ENCODE data around the gene GCC1. TPM values are rescaled to one million over a fixed set of nuclear protein-coding genes. Genes with fewer than 3 reads are reported as not detected.

The GCC1 gene
- total and polyA plus RNA-seq, 10 donors, result 3.1 to 24.8 (median 17.4) TPM

DNA sequence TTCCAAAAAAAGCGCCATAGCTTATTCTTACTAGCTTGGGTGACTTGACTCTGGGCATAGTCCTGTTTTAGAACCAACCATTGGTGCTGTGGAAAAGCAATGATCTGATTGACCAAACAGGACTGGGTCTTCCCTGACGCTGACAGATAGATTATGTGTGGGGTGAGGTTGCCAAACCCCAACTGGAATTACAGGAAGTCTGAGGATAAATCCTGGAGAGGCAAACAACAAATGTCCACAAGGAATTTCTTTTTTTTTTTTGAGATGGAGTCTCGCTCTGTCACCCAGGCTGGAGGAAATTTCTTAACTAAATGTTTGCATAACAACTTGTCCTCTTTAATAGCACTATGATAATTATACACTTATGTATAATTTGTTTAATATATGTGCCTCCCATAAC, 19.2 kb downstream of the GCC1 start:
- WGBS, 5 donors, result 78 to 91% (median 81%) methylated on average over 3 of the region's 3 CpGs
- no peaks in the 10 kb centered on the region for H3K4me1 ChIP-seq
- H3K27ac ChIP-seq, result no peak overlapping the region
- H3K36me3 ChIP-seq, result no peaks in the 10 kb centered on the region
- intact Hi-C loops (cut with DNase I; ENCODE audit: low total_unique reads), result no loop called here
- H3K27me3 ChIP-seq (replicated peaks in 1 of 7), result no peaks in the 10 kb centered on the region
- TF ChIP-seq POLR2AphosphoS5 (IDR thresholded peaks at IDR 0.05) (no peak), POLR2A (IDR thresholded peaks at IDR 0.05) (no peak)
- TF ChIP-seq, protein P1, sequence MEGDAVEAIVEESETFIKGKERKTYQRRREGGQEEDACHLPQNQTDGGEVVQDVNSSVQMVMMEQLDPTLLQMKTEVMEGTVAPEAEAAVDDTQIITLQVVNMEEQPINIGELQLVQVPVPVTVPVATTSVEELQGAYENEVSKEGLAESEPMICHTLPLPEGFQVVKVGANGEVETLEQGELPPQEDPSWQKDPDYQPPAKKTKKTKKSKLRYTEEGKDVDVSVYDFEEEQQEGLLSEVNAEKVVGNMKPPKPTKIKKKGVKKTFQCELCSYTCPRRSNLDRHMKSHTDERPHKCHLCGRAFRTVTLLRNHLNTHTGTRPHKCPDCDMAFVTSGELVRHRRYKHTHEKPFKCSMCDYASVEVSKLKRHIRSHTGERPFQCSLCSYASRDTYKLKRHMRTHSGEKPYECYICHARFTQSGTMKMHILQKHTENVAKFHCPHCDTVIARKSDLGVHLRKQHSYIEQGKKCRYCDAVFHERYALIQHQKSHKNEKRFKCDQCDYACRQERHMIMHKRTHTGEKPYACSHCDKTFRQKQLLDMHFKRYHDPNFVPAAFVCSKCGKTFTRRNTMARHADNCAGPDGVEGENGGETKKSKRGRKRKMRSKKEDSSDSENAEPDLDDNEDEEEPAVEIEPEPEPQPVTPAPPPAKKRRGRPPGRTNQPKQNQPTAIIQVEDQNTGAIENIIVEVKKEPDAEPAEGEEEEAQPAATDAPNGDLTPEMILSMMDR (IDR thresholded peaks at IDR 0.05 in 8 of 11, conservative IDR thresholded peaks at IDR 0.05 in 3 of 11), result no peak
- no peak overlapping the region for H3K4me3 ChIP-seq
- no peak for DNase-seq
- H3K9me3 ChIP-seq, result peaks cover 0 to 13% (median 3%) of the 10 kb centered on the region in 8 donors

DNA sequence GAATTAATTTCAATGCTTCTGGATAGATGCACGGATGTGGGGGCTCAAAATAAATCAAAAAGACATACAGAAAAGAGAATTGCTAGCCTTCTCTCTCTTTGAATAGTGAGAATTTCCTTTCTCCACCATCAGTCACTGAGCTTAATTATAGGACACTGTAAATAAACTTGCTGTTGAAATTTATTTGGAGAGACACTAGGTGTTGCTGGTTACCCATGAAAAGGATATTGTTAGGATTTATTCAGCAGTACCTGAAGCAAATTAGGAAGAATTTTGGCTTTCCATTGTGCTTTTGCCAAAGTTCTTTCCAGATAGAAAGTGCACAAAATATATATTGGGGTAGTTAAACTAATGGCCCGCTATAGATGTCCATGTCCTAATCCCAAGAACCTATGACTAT, 27.6 kb downstream of the GCC1 start:
- intact Hi-C loops (cut with DNase I; ENCODE audit: low total_unique reads), result no loop called here
- H3K9me3 ChIP-seq, result peaks cover 0 to 5% (median 0%) of the 10 kb centered on the region in 8 donors
- no peak overlapping the region for H3K27ac ChIP-seq
- 68 to 80% (median 75%) methylated on average over 2 of the region's 2 CpGs for WGBS, 5 donors
- TF ChIP-seq POLR2AphosphoS5 (IDR thresholded peaks at IDR 0.05) (no peak), POLR2A (IDR thresholded peaks at IDR 0.05) (no peak)
- TF ChIP-seq, protein P1 (IDR thresholded peaks at IDR 0.05 in 8 of 11, conservative IDR thresholded peaks at IDR 0.05 in 3 of 11), result no peak
- no peak for DNase-seq
- H3K27me3 ChIP-seq (replicated peaks in 1 of 7), result no peaks in the 10 kb centered on the region
- H3K4me1 ChIP-seq, result no peaks in the 10 kb centered on the region
- no peak overlapping the region for H3K4me3 ChIP-seq
- no peaks in the 10 kb centered on the region for H3K36me3 ChIP-seq

DNA sequence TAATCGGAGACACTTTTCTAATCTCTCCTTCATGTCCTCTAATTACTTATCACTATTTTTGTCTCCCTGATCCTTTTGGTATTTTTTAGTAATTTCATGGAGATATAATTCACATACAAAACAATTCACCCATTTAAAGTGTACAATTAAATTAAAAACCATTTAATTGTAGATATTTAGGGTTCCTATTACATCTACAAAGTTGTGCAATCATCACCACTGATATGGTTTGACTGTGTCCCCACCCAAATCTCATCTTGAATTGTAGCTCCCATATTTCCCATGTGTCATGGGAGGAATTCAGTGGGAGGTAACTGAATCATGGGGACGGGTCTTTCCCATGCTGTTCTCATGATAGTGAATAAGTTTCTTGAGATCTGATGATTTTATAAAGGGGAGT, 29.0 kb downstream of the GCC1 start:
- Histone ChIP-seq H3K27me3 (replicated peaks in 1 of 7) (no peaks in the 10 kb centered on the region), H3K4me1 (no peaks in the 10 kb centered on the region), H3K27ac (no peak overlapping the region), H3K9me3 (peaks cover 0 to 5% (median 0%) of the 10 kb centered on the region in 8 donors), H3K36me3 (no peaks in the 10 kb centered on the region), H3K4me3 (no peak overlapping the region)
- DNase-seq, result no peak
- WGBS, 5 donors, result 81 to 94% (median 86%) methylated on average over 2 of the region's 2 CpGs
- no peak for TF ChIP-seq POLR2AphosphoS5 (IDR thresholded peaks at IDR 0.05)
- TF ChIP-seq POLR2A (IDR thresholded peaks at IDR 0.05), result no peak
- TF ChIP-seq, protein P1 (IDR thresholded peaks at IDR 0.05 in 8 of 11, conservative IDR thresholded peaks at IDR 0.05 in 3 of 11), result no peak
- intact Hi-C loops (cut with DNase I; ENCODE audit: low total_unique reads), result no loop called here

DNA sequence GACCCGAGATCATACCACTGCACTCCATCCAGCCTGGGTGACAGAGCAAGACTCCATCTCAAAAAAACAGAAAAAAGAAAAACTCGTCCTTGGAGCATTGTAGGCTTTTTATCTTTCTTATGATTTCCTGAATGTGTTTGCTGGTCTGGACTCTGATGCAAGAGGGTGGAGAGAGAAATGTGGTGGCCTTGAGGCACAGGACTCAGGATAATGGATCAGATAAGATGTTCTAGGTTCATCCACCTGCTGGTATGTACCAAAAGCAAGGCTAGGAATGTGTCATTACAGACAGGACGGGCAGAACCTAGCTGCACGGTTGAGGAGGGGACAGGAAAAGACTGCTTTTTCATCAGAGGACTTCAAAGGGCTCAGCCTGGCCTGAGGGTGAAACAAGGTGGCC, 33.5 kb downstream of the GCC1 start:
- no peaks in the 10 kb centered on the region for H3K36me3 ChIP-seq
- H3K4me1 ChIP-seq, result no peaks in the 10 kb centered on the region
- H3K27ac ChIP-seq, result no peak overlapping the region
- TF ChIP-seq, protein P1 (IDR thresholded peaks at IDR 0.05 in 8 of 11, conservative IDR thresholded peaks at IDR 0.05 in 3 of 11), result no peak
- TF ChIP-seq POLR2AphosphoS5 (IDR thresholded peaks at IDR 0.05) (no peak), POLR2A (IDR thresholded peaks at IDR 0.05) (no peak)
- 65 to 79% (median 73%) methylated on average over 4 of the region's 4 CpGs for WGBS, 5 donors
- intact Hi-C loops (cut with DNase I; ENCODE audit: low total_unique reads), result no loop called here
- H3K4me3 ChIP-seq, result no peak overlapping the region
- peaks cover 0 to 4% (median 0%) of the 10 kb centered on the region in 8 donors for H3K9me3 ChIP-seq
- no peak for DNase-seq
- no peaks in the 10 kb centered on the region for H3K27me3 ChIP-seq (replicated peaks in 1 of 7)
